Mesenteric fat pad (tissue), 1 donor: ENCODE data around the gene AR. TPM values are rescaled to one million over a fixed set of nuclear protein-coding genes. Genes with fewer than 3 reads are reported as not detected.

Experiments
- DNase-seq: peaks from one replicate; pipeline ENCODE4 v3.0.0-alpha.2; 2020; ENCODE audit warnings: low spot score
- long read RNA-seq: library from polyadenylated mRNA; unstranded; transcript quantifications from one replicate; pipeline ENCODE4 v2.0.0, GENCODE V29; 2020
- total RNA-seq: library from RNA; stranded (reverse); fragmentation: NEBNext Ultra II Directional; extraction: Animal tissue kit (Norgen Biotek cat#: 25700); gene quantifications from one replicate; pipeline ENCODE4 v1.2.1, GENCODE V29; 2021
- donor health status: DM: yes; HTN: yes; CAD: no.

AR gene, protein sequence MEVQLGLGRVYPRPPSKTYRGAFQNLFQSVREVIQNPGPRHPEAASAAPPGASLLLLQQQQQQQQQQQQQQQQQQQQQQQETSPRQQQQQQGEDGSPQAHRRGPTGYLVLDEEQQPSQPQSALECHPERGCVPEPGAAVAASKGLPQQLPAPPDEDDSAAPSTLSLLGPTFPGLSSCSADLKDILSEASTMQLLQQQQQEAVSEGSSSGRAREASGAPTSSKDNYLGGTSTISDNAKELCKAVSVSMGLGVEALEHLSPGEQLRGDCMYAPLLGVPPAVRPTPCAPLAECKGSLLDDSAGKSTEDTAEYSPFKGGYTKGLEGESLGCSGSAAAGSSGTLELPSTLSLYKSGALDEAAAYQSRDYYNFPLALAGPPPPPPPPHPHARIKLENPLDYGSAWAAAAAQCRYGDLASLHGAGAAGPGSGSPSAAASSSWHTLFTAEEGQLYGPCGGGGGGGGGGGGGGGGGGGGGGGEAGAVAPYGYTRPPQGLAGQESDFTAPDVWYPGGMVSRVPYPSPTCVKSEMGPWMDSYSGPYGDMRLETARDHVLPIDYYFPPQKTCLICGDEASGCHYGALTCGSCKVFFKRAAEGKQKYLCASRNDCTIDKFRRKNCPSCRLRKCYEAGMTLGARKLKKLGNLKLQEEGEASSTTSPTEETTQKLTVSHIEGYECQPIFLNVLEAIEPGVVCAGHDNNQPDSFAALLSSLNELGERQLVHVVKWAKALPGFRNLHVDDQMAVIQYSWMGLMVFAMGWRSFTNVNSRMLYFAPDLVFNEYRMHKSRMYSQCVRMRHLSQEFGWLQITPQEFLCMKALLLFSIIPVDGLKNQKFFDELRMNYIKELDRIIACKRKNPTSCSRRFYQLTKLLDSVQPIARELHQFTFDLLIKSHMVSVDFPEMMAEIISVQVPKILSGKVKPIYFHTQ
- 19.3 TPM for total RNA-seq
- long read RNA-seq, full-length matches to known transcripts: 9 of 18 reads
- long read RNA-seq, partial matches to known transcripts: 3 of 18 reads
- long read RNA-seq, other reads (novel, unspliced or antisense): 6 of 18 reads

- DNase-seq: peak; percentile 90
Observed at GRCh38 chrX:67543818-67544217, at the start of gene AR. TSS of gene AR (plus strand) at chrX:67544021. CDS start at chrX:67545147, 1,126 bp downstream.

DNA sequence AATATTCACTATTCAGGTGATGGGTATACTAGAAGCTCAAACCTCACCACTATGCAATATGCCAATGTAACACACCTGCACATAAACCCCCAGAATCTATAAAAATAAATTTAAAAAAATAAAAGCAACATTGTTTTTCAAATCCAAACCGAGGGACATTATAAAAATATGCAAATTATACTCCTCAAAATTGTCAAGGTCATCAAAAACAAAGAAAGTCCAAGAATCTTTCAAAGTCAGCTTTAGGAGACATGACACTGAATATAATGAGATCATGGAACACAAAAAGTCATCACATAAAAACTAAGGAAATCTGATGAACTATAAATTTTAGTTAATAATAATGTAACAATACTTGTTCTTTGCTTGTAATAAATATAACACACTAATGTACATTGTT is 43.2 kb upstream of the AR start:
- no peak for DNase-seq

- no peak for DNase-seq
Observed at GRCh38 chrX:67503004-67503403, 40.8 kb upstream of the AR start.

DNA sequence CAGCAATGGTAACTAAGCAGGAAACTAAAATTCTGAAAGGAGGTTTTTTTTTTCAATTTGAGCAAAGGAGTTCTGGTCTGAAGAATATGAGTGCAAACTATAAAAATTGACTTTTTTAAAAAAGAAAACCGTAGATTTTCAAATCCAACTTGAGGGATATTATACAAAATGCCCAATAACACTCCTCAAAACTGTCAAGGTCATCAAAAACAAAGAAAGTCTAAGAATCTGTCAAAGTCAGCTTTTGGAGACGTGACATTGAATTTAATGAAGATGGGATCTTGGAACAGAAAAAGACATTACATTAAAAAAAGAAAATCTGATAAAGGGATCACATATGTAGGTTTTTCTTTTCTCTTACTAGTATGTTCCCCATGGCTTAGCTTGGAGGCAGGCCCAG is 40.4 kb upstream of the AR start:
- DNase-seq: no peak

GRCh38 chrX:67520671-67521070 is 23.1 kb upstream of the AR start:
- no peak for DNase-seq

GRCh38 chrX:67523002-67523681 is 20.7 kb upstream of the AR start:
- no peak for DNase-seq

GRCh38 chrX:67523932-67524331 is 19.9 kb upstream of the AR start:
- DNase-seq: no peak

DNA sequence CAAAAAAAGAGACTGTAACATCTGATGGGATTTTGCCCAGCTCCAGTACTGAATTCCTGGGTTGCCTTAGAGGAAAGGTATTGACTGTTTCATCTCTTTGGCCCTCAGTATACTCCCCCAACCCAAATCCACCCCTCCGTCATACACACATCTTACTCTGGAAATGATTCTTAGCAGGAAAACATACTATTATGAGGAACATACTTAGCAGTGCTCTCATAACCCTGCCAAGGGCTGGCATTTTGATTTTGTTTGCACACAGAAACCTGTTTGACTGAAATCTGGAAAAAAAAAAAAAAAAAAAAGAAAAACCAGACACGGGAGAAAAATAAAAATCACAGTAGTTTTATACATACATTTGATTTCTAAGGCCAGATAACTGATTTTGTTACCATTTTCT is 19.4 kb upstream of the AR start:
- no peak for DNase-seq

DNA sequence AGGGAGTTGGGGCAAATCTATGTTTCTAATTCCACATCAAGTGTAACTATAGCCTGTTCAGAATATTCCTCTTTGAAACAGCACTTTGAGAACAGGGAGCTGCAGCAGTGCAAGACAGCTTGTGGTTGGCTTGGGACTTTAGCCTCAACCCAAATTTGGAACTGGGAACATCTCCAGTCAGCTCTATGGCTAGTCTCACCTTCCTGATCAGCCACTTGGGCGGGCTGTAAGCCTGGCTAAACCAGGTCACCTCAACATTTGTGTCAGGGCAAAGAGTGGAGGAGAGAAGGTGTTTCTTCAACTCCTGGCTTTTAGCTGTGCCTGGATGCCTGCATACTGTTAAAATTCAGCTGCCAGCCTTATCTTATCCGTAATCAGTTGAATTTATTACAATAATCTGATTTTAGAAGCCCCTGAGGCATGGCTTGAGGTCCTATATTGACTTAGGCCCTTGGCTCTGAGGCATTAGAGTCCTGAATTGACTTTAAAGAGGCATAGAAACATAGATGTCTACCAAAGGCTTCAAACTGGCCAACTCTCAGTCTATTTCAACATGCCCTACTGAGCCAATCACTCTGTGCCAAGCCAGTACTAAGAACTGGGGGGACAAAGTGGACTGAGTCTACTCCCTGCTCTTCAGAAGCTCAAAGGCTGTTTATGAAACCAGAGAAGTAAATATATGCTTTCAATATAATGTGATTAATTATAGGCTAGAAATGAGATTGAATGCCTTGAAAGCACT is 18.7 kb upstream of the AR start:
- DNase-seq: no peak

GRCh38 chrX:67536564-67536963 is 7.3 kb upstream of the AR start:
- no peak for DNase-seq

- no peak for DNase-seq
Observed at GRCh38 chrX:67538383-67538782, 5.4 kb upstream of the AR start.

DNA sequence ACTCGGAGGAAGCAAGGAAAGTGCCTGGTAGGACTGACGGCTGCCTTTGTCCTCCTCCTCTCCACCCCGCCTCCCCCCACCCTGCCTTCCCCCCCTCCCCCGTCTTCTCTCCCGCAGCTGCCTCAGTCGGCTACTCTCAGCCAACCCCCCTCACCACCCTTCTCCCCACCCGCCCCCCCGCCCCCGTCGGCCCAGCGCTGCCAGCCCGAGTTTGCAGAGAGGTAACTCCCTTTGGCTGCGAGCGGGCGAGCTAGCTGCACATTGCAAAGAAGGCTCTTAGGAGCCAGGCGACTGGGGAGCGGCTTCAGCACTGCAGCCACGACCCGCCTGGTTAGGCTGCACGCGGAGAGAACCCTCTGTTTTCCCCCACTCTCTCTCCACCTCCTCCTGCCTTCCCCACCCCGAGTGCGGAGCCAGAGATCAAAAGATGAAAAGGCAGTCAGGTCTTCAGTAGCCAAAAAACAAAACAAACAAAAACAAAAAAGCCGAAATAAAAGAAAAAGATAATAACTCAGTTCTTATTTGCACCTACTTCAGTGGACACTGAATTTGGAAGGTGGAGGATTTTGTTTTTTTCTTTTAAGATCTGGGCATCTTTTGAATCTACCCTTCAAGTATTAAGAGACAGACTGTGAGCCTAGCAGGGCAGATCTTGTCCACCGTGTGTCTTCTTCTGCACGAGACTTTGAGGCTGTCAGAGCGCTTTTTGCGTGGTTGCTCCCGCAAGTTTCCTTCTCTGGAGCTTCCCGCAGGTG is 637 bp downstream of the AR start:
- DNase-seq: no peak

- DNase-seq: no peak
Observed at GRCh38 chrX:67545036-67545821, 1.4 kb downstream of the AR start.

GRCh38 chrX:67545893-67546495 is 2.2 kb downstream of the AR start:
- DNase-seq: no peak

GRCh38 chrX:67546496-67547423 is 2.9 kb downstream of the AR start:
- DNase-seq: no peak

GRCh38 chrX:67555578-67556203 is 11.9 kb downstream of the AR start:
- DNase-seq: no peak

DNA sequence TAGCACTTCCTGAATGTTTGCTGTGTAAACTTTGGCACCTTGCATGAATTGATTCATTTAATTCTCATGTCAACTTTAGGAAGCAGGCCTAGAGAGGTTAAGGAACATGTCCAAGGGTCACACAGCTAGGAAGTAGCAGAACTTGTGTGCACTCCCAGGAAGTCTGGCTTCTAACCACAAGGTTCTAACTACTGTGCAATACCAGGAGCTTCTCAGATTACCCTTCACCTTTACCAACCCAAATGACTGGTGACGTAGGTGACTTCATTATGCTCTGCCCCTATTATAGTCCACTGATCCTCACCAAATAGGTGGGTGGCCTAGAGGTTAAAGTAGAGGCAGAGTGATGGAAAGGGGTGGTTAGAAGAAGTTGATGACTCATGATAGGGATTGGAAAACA is 14.4 kb downstream of the AR start:
- no peak for DNase-seq
